GM21526 (cell line): ENCODE data around the gene SPATA16.
"Not testable (repeated sequence)": the region's sequence is repeated elsewhere in the genome, so short reads cannot be mapped to it uniquely, and the experiment has no call there.

Source experiments
- ATAC-seq: cut with Tn5 transposase; IDR thresholded peaks from one replicate; pipeline ENCODE4 v1.9.1; 2021; ENCODE audit warnings: moderate library complexity; ENCODE audit not compliant: unreplicated experiment, low FRiP score

The SPATA16 gene

DNA sequence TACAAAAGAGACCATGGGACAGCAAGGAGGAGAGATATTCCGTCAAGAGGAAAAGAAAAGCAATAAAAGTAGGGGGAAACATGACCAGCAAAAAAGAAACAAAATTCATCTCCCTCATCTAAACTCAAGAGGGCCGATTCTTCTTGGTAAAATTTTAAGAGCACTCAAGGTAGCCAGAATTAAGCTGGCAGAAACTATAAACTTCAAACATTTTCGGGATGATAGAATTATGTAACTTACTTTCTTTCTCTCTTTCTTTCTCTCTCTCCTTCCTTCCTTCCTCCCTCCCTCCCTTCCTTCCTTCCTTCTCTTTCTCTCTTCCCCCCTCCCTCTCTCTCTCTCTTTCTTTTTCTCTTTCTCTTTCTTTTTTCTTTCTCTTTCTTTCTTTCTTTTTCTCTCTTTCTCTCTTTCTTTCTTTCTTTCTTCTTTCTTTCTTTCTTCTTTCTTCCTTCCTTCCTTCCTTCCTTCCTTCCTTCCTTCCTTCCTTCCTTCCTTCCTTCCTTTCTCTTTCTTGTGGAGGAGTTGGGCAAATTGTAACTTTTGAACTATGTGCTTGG is 180.3 kb downstream of the SPATA16 start:
- not testable (repeated sequence) for ATAC-seq

- no peak for ATAC-seq
Observed at GRCh38 chr3:172958565-172958964, 182.5 kb downstream of the SPATA16 start.

GRCh38 chr3:172953571-172953970 is 187.5 kb downstream of the SPATA16 start:
- ATAC-seq: no peak

- ATAC-seq: no peak
Observed at GRCh38 chr3:172951511-172951910, 189.5 kb downstream of the SPATA16 start.

GRCh38 chr3:172946061-172946460 is 195.0 kb downstream of the SPATA16 start:
- no peak for ATAC-seq

DNA sequence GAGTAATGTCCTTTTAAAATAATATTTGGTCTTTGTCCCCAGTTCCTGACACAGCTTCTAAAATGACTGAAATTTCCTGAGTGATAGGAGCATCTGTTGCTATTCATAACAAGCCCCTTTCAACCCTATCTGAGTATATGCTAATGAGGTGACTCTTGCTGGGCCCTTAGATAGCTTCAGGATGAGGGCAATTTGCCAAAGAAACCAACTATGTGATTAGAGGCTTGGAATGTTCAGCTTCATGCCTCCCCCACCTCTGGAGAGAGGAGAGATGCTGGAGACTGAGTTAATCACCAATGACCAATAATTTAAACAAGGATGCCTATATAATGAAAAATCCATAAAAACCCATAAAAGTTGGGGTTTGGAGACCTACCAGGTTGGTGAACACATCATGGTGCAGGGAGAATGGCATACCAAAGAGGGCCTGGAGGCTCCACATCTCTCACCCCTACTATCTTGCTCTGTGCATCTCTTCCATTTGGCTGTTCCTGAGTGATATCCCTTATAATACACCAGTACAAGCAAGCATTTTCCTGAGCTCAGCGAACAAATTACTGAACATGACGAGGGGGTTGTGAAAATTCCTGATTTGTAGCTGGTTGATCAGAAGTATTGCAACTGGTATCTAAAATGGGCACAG is 201.3 kb downstream of the SPATA16 start:
- ATAC-seq: no peak

DNA sequence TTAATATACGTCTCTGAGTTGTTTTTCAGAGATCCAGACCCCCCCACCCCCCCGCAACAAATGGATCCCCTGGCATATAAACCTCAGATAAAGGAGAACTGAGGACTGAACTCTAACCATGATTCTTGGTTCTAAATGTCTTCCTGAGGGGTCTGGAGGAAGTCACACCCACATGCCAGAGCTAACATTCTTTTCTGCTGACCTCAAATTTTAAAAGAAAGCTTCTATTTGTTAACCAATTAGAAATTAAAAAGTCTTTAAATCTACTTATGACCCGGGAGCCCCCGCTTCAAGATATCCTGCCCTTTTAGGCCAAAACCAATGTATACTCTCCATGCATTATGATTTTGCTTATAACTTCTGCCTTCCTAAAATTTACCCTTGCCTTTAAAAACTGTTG is 202.2 kb downstream of the SPATA16 start:
- ATAC-seq: no peak

DNA sequence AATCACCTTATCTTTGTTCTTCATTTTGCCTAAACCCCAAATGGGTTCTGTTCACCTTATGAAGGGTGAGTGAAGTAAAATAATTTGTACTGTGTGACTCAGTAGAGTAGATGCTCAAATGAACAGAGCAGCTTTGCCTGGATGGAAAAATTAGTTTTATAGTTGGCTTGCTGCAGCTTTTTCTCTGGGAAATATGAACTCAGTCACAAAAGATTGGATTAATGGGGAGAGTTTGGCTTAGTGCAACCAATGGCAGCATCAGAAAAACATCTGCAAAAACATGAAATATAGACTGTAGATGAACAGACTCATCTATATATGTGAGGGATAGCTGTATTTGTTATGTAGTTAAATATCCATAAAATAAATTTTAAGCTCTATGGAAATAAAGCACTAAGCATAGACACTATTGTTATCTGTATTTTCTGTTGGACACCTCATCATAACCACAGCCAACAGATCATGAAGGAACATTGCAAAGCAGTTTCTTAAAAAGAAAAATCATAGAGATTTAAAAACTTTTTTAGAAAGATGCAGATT is 209.2 kb downstream of the SPATA16 start:
- no peak for ATAC-seq

DNA sequence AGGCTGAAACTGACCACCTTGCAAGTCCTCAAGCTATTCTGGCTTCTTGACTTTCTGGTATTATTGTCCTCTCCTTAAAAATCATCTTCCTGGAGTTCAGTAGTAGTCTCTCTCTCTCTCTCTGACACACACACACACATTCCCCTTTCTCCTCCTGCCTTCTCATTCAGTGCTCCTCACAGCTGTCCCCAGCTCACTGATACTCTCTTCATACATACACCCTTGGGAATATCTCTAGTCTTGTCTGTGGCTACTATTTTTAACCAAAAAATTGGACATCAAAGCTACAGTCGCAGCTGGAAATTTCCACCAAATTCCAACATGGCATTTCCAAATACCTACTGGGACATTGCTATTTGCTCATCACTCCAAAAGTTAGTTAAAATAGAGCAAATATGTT is 211.6 kb downstream of the SPATA16 start:
- no peak for ATAC-seq

DNA sequence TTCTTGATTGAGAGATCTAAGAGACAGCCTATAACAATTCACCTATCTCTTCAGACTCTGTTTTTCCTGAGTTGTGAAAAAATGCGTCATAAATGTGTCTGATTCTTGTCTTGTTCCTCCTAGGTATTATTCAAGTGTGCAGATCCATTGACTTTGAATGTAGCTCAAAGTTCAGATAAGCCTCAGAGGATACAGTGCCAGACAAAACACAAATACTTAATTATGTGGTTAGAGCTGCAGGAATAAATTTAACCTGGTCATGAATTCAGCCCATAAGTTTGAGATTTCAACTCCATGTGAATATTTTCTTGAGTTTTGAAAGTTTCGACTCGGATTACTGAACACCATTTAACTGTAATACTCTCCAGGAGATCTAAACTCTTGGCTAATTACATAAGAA is 216.5 kb downstream of the SPATA16 start:
- no peak for ATAC-seq

- ATAC-seq: no peak
Observed at GRCh38 chr3:172919297-172919683, 221.7 kb downstream of the SPATA16 start.

GRCh38 chr3:172918568-172919296 is 222.3 kb downstream of the SPATA16 start:
- no peak for ATAC-seq

DNA sequence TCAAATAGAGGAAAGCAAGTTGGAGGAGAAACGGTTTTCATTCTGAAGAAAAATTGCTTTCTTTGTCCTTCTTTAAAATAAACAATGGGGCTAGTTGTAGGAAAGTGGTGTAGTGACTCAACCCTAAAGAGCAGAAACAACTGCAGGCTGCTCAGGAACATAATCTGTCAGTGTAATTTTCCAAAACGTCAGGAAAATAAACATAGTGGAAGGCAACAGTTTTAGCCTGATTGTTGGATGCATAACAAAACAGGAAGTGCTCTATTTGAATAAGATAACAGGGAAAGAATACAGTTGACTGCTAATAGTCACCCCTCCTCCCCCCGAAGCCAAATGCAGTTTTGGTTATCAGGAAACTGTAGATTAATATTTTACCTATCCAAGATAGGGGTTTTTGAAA is 222.9 kb downstream of the SPATA16 start:
- no peak for ATAC-seq

DNA sequence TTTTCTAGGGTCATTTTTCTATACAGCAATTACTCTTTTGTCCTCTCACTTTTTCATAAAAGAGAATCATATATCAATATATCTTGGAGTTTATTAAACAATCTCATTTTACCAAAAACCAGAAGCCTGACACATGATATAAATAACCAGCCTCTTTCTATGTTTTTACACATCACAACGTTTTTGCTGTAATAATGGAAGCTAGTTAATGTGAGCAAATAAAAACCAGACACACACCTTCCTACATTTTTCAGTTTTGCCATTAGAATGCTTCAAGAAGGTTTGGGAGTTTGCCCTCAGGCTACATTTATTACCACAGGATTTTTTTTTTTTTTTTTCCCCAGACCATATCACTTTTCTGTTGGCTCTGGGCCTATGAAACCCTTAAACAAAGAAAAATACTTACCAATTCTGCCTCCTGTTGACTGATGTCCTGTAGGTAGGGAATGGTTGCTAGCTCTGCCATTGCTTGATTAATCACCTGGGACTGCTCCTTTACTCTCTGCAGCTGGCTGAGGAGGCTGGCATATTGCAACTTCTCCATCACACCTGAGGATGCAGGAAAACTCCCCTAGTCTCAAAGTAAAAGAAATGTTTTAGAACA is 225.0 kb downstream of the SPATA16 start:
- ATAC-seq: no peak

DNA sequence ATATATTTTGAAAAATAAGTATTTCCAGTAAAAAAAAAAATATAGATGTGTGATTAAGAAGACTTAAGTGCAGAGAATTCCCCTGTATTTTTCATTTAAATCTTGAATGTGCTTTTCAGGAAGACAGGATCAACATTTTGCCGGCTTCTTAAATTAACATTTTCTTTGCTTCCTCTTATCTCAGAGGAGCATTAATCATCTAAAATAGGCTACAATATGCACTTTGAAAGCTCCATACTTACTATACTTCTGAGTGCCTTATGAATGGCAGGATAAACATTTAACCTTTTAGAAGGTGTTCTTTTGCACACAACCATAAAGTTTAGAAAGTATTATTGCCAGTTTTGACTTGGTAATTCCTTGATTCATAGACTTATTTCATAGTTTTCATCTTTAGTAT is 226.2 kb downstream of the SPATA16 start:
- ATAC-seq: no peak

DNA sequence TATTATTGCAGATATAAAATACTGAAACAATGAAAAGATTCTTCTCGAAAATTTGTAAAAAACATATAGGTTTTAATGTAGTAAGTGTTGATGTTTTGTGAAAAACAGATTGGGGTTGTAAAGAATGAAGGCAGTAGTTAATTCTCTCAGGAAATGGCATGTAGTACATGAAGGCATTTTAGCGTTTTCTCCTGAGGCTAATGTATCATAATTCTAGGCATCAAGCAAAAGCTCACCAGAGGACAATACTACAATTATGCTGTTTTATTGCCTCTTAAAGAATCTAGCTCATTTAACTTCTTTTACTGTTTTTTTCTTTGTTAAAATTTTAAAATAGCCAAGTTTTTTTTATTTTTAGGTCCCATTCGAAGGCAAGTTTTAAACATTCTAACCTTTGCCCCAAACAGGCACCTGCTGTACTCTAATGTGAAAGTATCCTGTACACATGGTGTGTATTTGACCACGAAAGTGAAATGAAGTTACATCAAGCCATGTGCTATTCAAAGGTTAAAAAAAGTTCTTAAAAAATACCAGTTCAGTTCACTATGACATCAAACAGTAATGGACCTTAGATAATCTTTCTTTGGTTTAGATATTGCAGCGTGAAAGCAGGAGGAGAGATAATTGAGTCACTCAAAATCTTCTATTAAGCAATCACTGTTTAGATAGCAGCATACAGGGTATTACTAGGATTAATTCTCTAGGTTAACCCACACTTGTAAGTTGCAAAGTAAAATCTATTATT is 227.0 kb downstream of the SPATA16 start:
- no peak for ATAC-seq

GRCh38 chr3:172911142-172911541 is 229.9 kb downstream of the SPATA16 start:
- ATAC-seq: no peak

- no peak for ATAC-seq
Observed at GRCh38 chr3:172908771-172909270, 232.2 kb downstream of the SPATA16 start.

DNA sequence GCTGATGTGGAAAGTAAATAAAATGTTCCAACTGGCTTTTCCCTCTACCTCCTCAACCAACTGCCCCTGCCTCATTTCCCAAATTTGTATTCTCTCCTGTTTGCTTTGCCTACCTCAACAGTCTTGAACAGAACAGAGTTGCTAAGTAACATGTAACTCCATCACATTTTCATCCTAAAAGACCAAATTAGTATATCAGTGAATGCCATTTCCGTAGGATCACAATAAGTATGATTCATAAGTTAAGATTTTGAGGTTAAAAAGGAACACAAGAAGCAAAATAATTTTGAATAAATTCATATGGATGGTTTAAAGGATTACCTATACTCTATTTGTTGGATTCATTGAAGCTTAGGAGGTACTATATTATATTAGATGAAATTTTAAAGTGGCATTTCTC is 235.6 kb downstream of the SPATA16 start:
- no peak for ATAC-seq

GRCh38 chr3:172904711-172905373 is 236.2 kb downstream of the SPATA16 start:
- ATAC-seq: no peak
